ENCODE data around the gene SLC38A6.

Gene SLC38A6

GRCh38 chr14:60980811-60981632 is at the start of gene SLC38A6, which contains the start of gene TRMT5:
Gene SLC38A6 (plus strand): TSS chr14:60981245. CDS start chr14:60981278, 33 bp downstream.
Gene TRMT5 (minus strand): TSS chr14:60981079. CDS start chr14:60980973, 106 bp downstream.
- peak; percentile 96 for DNase-seq

GRCh38 chr14:60933920-60934655 is 47.0 kb upstream of the SLC38A6 start:
- DNase-seq: no peak

- DNase-seq: no peak
These were observed 45.7 kb upstream of the SLC38A6 start for GRCh38 chr14:60935319-60935718.

GRCh38 chr14:60943637-60944032 is 37.4 kb upstream of the SLC38A6 start:
- no peak for DNase-seq

- DNase-seq: no peak
These were observed 36.8 kb upstream of the SLC38A6 start for GRCh38 chr14:60944204-60944603.

- no peak for DNase-seq
These were observed 35.1 kb upstream of the SLC38A6 start for GRCh38 chr14:60945984-60946383.

GRCh38 chr14:60946773-60947172 is 34.3 kb upstream of the SLC38A6 start:
- DNase-seq: no peak

- DNase-seq: no peak
These were observed 29.1 kb upstream of the SLC38A6 start for GRCh38 chr14:60951776-60952435.

- no peak for DNase-seq
These were observed 24.8 kb upstream of the SLC38A6 start for GRCh38 chr14:60956202-60956601.

- no peak for DNase-seq
These were observed 24.4 kb upstream of the SLC38A6 start for GRCh38 chr14:60956632-60957031.

- DNase-seq: no peak
These were observed 22.9 kb upstream of the SLC38A6 start for GRCh38 chr14:60958146-60958545.

GRCh38 chr14:60963761-60964160 is 17.3 kb upstream of the SLC38A6 start:
- DNase-seq: no peak

- peak; percentile 10 for DNase-seq
These were observed 16.1 kb upstream of the SLC38A6 start for GRCh38 chr14:60964904-60965303.

- peak; percentile 74 for DNase-seq
These were observed 15.6 kb upstream of the SLC38A6 start for GRCh38 chr14:60965402-60965801.

GRCh38 chr14:60968099-60968498 is 12.9 kb upstream of the SLC38A6 start:
- DNase-seq: no peak

- DNase-seq: no peak
These were observed 12.4 kb upstream of the SLC38A6 start for GRCh38 chr14:60968671-60969070.

- DNase-seq: no peak
These were observed 10.9 kb upstream of the SLC38A6 start for GRCh38 chr14:60970146-60970545.

- DNase-seq: no peak
These were observed 9.8 kb upstream of the SLC38A6 start for GRCh38 chr14:60971271-60971670.

GRCh38 chr14:60972295-60972694 is 8.8 kb upstream of the SLC38A6 start:
- DNase-seq: no peak

GRCh38 chr14:60973070-60973469 is 8.0 kb upstream of the SLC38A6 start:
- no peak for DNase-seq

GRCh38 chr14:60974090-60974651 is 6.9 kb upstream of the SLC38A6 start:
- DNase-seq: no peak

- no peak for DNase-seq
These were observed 5.5 kb upstream of the SLC38A6 start for GRCh38 chr14:60975551-60975950.

GRCh38 chr14:60977847-60978246 is 3.2 kb upstream of the SLC38A6 start:
- no peak for DNase-seq
